Transverse colon (tissue), 3 donors: ENCODE measurements around the gene MYO16.

Experiments used
- EP300 ChIP-seq: sonication (generic); formaldehyde crosslinking; IDR thresholded peaks from one replicate; pipeline ENCODE4 v1.6.1; 2017; ENCODE audit warnings: antibody characterized with exemption, low read depth
- POLR2AphosphoS5 ChIP-seq, 3 donors: sonication (generic); formaldehyde crosslinking; IDR thresholded peaks; one replicate each; pipeline ENCODE4 v1.6.1; 2016; ENCODE audit warnings: antibody characterized with exemption in 3 of 3

DNA sequence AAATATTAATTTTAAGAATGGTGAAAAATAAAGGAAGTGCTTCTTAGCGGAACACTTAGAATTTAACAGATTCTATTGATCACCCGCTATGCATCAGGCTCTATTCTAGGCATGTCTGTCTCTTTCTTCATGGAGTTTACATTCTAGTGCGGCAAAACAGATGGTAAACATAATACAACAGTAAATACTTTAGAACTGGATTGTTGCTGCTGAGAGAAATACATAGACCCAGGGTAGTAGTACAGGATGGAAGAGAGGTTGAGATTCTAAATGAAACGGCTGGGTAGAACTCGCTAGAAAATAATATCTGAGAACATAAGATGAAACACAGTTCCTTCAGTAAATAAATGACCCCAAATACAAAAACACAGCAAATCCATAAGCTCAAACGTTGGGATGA is 498.7 kb downstream of the MYO16 start:
- no peak for TF ChIP-seq POLR2AphosphoS5 (IDR thresholded peaks at IDR 0.05)
- TF ChIP-seq EP300 = no peak
